OCI-LY3 (cell line): Measurements from ENCODE around the gene SLC27A1.

Experiments
- H2AFZ ChIP-seq: fragments of 200-600, 300-600 bp; shearing (Covaris generic); 2 replicates; pipeline ENCODE4 v1.6.0; 2014; ENCODE audit warnings: antibody characterized with exemption, low read depth, low read length
- H3K27ac ChIP-seq: fragments of 200-600, 300-600 bp; sonication (generic); 2 replicates; pipeline ENCODE4 v1.5.1; 2014; ENCODE audit warnings: mild to moderate bottlenecking, low read length, moderate library complexity, mixed read lengths
- H3K27me3 ChIP-seq: fragments of 200-600, 300-600 bp; sonication (generic); 2 replicates; pipeline ENCODE4 v1.6.1; 2014; ENCODE audit warnings: low read depth, low read length, mixed read lengths
- H3K36me3 ChIP-seq: fragments of 200-600, 300-600 bp; sonication (generic); replicated peaks from 2 replicates; pipeline ENCODE3; 2014; ENCODE audit warnings: low read depth, low read length, mixed read lengths
- H3K4me1 ChIP-seq: fragments of 300-600, 200-600 bp; sonication (generic); 2 replicates; pipeline ENCODE4 v1.6.1; 2014; ENCODE audit warnings: low read length, mixed read lengths
- H3K4me2 ChIP-seq: fragments of 200-600, 300-600 bp; sonication (generic); 2 replicates; pipeline ENCODE4 v1.6.1; 2014; ENCODE audit warnings: low read length, mixed read lengths
- H3K4me3 ChIP-seq: fragments of 300-600, 200-600 bp; sonication (generic); 2 replicates; pipeline ENCODE4 v1.5.1; 2014; ENCODE audit warnings: antibody characterized with exemption, mild to moderate bottlenecking, low read length, moderate library complexity
- H3K79me2 ChIP-seq: fragments of 300-600, 200-600 bp; shearing (Covaris generic); 2 replicates; pipeline ENCODE4 v1.6.1; 2014; ENCODE audit warnings: mild to moderate bottlenecking, low read length, mixed read lengths
- H3K9ac ChIP-seq: fragments of 300-600, 200-600 bp; shearing (Covaris generic); 2 replicates; pipeline ENCODE4 v1.6.0; 2014; ENCODE audit warnings: mild to moderate bottlenecking, low read length, moderate library complexity
- H3K9me3 ChIP-seq: fragments of 200-600, 300-600 bp; shearing (Covaris generic); 2 replicates; pipeline ENCODE4 v1.6.1; 2014; ENCODE audit warnings: low read length, mixed read lengths; ENCODE audit not compliant: insufficient read depth
- H4K20me1 ChIP-seq: fragments of 200-600, 300-600 bp; sonication (generic); 2 replicates; pipeline ENCODE4 v1.6.1; 2016; ENCODE audit warnings: low read length, mixed read lengths; ENCODE audit not compliant: insufficient read depth
- CTCF ChIP-seq: fragments of 200-600, 300-600 bp; sonication (generic); IDR thresholded peaks from 2 replicates; pipeline ENCODE4 v1.5.1; 2014; ENCODE audit warnings: antibody characterized with exemption, low read length, low read depth
- EZH2phosphoT487 ChIP-seq: fragments of 200-600 bp; shearing (Covaris generic); IDR thresholded peaks from 2 replicates; pipeline ENCODE4 v1.6.1; 2018; ENCODE audit warnings: antibody characterized with exemption, mixed run types, low read depth

The SLC27A1 gene

GRCh38 chr19:17525141-17525540 is 54.8 kb downstream of the SLC27A1 start:
- Histone ChIP-seq H3K4me3 (peak overlapping the region; percentile 1; the same call in 1 of the 2 replicates), H2AFZ (no peak overlapping the region), H3K36me3 (peaks cover 62% of the 10 kb centered on the region), H3K9ac (no peak overlapping the region; the same call in 1 of the 2 replicates), H3K4me2 (no peak overlapping the region), H3K27ac (peak overlapping the region; percentile 97), H3K4me1 (peaks cover 76% of the 10 kb centered on the region), H3K9me3 (peaks cover 31% of the 10 kb centered on the region), H3K27me3 (no peaks in the 10 kb centered on the region), H3K79me2 (peaks cover 68% of the 10 kb centered on the region), H4K20me1 (peaks cover 12% of the 10 kb centered on the region)
- TF ChIP-seq CTCF (no peak), EZH2phosphoT487 (no peak)

- peaks cover 31% of the 10 kb centered on the region for H3K9me3 ChIP-seq
- peaks cover 81% of the 10 kb centered on the region for H3K79me2 ChIP-seq
- H3K27me3 ChIP-seq, result no peaks in the 10 kb centered on the region
- H2AFZ ChIP-seq, result no peak overlapping the region
- peaks cover 30% of the 10 kb centered on the region for H4K20me1 ChIP-seq
- peak overlapping the region; percentile 92 for H3K4me2 ChIP-seq
- H3K27ac ChIP-seq, result peak overlapping the region; percentile 97
- peaks cover 85% of the 10 kb centered on the region for H3K4me1 ChIP-seq
- peaks cover 70% of the 10 kb centered on the region for H3K36me3 ChIP-seq
- TF ChIP-seq EZH2phosphoT487 (no peak), CTCF (no peak)
- H3K9ac ChIP-seq, result peak overlapping the region; percentile 98
- peak overlapping the region; percentile 84 for H3K4me3 ChIP-seq
These were observed 56.6 kb downstream of the SLC27A1 start for GRCh38 chr19:17526922-17527321.

GRCh38 chr19:17527326-17527725 is 57.0 kb downstream of the SLC27A1 start:
- Histone ChIP-seq H2AFZ (no peak overlapping the region), H3K4me3 (peak overlapping the region; percentile 84), H3K79me2 (peaks cover 84% of the 10 kb centered on the region), H3K36me3 (peaks cover 71% of the 10 kb centered on the region), H3K9ac (peak overlapping the region; percentile 98), H3K27ac (peak overlapping the region; percentile 97), H4K20me1 (peaks cover 34% of the 10 kb centered on the region), H3K27me3 (no peaks in the 10 kb centered on the region), H3K9me3 (peaks cover 30% of the 10 kb centered on the region), H3K4me2 (peak overlapping the region; percentile 92), H3K4me1 (peaks cover 81% of the 10 kb centered on the region)
- TF ChIP-seq CTCF, result no peak
- no peak for TF ChIP-seq EZH2phosphoT487

- peak overlapping the region; percentile 97 for H3K27ac ChIP-seq
- no peak for TF ChIP-seq EZH2phosphoT487
- TF ChIP-seq CTCF, result no peak
- no peaks in the 10 kb centered on the region for H3K27me3 ChIP-seq
- peaks cover 76% of the 10 kb centered on the region for H3K36me3 ChIP-seq
- H4K20me1 ChIP-seq, result peaks cover 45% of the 10 kb centered on the region
- no peak overlapping the region for H2AFZ ChIP-seq
- peak overlapping the region; percentile 98 for H3K9ac ChIP-seq
- H3K4me1 ChIP-seq, result peaks cover 70% of the 10 kb centered on the region
- peaks cover 91% of the 10 kb centered on the region for H3K79me2 ChIP-seq
- peak overlapping the region; percentile 84 for H3K4me3 ChIP-seq
- peaks cover 26% of the 10 kb centered on the region for H3K9me3 ChIP-seq
- H3K4me2 ChIP-seq, result peak overlapping the region; percentile 92
These were observed 58.3 kb downstream of the SLC27A1 start for GRCh38 chr19:17528610-17529009.
